Stimulated activated CD8-positive, alpha-beta memory T cell treated with anti-CD3 and anti-CD28 coated beads, Interleukin-7, amount 100 ng/mL, for 24 hours (primary cell): Measurements from ENCODE around the gene ANKRD33B.
"Not testable (repeated sequence)": the region's sequence is repeated elsewhere in the genome, so short reads cannot be mapped to it uniquely, and the experiment has no call there.

Experiments
- DNase-seq: peaks from one replicate; pipeline ENCODE4 v3.0.0-alpha.2; 2020; ENCODE audit warnings: low read depth

Gene ANKRD33B

DNA sequence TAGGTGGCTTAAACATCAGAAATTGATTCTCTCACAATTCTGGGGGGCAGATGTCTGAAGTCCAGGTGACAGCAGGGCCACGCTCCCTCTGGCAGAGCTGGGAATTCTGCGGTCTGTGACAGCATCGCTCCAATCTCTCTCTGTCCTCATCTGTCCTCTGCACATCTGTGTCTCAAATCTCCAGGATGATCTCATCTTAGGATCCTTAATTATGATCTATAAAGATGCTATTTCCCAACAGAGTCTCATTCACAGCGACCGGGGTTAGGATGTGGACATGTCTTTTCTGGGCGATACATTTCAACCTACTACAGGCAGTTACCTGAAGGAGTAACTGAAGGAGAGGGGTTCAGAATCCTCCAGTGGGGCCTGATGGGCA lies 31.4 kb downstream of the ANKRD33B start:
- no peak for DNase-seq

DNA sequence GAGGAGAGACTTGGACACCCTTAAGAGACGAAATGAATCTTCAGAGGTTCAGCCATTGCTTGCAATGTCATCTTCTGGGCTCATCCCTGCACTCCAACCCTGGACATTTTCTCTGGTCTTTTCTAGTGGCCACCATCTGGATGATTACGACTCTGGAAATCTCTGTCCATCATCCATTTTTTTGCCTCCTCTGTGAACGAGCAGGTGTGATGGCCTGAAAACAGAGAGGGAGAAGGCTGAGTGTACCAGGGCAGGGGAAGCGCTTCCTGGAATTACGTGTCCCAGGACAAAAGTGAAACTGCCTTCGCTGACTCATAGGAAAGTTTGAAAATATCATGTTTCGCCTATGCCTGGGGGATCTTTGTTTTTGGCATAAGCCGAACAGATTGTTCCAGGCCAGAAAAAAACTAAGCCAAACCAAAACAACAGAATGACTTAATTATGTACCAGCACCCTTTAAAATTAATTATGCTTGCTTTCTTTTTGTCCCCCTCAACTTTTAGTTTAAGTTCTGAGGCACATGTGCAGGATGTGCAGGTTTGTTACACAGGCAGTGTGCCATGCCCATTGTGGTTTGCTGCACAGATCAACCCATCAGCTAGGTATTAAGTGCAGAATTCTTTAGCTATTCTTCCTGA lies 31.9 kb downstream of the ANKRD33B start:
- DNase-seq = no peak

DNA sequence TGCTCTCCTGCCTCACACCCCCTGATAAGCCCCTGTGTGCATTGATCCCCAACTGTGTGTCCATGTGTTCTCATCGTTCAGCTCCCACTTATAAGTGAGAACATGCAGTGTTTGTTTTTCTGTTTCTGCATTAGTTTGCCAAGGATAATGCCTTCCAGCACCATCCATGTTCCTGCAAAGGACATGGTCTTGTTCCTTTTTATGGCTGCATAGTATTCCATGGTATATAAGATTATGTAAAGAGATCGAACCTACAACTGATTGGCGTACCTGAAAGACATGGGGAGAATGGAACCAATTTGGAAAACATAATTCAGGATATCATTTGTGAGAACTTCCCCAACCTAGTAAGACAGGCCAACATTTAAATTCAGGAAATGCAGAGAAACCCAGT lies 32.4 kb downstream of the ANKRD33B start:
- DNase-seq = no peak

DNA sequence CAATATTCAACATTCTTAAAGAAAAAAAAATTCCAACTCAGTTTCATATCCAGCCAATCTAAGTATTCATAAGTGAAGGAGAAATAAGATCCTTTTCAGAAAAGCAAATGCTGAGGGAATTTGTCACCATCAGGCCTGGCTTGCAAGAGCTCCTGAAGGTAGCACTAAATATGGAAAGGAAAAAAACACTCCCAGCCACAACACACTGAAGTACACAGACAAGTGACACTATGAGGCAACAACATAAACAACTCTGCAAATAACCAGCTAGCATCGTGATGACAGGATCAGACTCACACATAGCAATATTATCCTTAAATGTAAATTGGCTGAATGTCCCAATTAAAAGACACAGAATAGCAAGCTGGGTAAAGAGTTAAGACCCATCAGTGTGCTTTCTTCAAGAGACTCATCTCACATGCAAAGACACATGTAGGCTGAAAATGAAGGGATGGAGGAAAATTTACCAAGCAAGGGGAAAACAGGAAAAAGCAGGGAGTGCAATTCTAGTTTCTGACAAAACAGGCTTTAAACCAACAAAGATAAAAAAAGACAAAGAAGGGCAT lies 33.1 kb downstream of the ANKRD33B start:
- no peak for DNase-seq

DNA sequence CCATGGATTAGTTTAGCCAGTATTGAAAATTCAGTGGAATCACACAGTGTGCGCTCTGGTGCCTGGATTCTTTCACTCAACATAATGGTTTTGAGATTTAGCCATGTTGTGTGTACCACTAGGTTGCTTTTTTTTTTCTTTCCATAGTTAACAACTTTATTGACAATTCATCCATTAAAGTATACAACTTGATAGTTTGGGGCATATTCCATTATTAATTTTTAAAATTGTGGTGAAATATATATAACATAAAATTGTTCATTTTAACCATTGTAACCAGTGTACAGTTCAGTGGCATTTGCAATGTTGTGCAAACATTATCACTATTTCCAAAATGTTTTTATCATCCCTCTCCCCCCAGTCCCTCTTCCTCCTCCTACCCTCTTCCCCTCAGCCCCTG lies 35.2 kb downstream of the ANKRD33B start:
- DNase-seq = no peak

DNA sequence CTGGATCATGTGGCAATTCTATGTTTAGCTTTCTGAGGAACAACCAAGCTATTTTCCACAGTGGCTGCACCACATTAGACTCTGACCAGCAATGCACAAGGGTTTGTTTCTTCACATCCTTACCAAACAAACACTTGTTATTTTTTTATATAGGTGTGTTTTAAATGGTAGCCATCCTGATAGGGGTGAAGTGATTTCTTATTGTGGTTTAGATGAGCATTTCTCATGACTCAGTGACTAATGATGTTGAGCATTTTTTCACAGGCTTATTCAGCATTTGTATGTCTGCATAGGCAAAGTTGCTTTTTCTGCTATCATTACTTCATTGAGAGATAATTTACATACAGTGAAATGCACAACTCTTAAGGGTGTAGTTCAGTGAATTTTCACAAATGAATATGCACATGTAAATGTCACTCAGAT lies 36.0 kb downstream of the ANKRD33B start:
- no peak for DNase-seq

DNA sequence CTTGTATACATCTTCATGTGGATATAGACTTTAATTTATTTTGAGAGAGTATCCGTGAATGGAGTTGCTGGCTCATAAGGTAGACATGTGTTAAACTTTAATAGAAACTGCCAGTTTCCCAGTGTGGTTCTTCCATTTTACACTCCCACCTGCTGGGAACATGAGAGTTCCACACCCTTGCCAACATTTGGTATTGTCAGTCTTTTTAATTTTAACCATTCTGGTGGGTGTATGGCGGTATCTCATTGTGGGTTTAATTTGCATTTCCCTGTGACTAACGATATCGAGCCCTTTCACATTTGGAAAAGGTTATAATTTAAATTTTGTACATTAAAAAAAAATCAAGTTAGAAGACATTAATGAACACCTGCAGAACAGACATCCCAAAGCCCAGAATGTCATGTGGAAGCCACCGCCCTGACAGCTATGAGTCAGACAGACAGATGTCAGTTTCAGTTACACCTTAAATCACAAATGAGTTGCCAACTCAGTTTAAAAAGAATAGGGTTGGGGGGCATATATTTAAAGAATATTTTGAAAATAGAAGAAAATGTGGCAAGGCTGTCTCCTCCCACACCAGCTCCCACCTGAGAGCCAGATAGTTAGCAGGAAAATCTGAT lies 36.9 kb downstream of the ANKRD33B start:
- no peak for DNase-seq

DNA sequence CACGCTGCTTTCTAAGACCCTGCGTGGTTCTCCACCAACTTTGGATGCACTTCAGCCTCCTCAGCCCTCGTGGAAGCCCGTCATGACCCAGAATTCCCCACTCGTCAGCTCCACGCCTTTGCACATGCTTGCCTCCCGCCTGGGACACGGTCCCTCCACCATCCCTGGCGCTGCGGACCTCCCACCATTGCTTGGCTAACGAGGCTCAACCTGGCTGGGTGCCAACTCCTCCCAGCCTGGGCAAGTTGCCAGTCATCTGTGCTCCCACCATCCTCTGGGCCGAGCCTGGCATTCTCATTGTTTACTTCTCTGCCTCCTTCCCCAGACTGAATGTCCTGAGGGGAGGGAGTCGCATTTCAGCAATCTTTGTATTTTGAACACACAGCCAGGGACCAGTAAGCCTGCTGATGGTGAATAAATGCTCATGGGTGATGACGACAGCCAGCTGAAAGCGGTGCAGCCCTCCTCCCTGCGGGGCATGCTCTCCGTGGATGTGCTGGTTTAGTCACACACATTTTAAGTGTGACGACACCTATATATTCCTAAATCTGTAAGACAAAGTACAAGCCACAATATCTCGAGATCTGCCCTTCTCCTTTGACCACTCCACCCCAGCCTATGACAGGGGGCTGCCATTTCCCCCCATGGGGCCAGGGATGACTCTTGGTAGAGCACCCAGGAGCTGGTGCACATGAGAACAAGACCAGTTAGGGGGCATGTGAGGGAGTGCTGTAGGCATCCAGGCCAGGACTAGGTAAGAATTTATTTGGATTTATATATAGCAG lies 37.6 kb downstream of the ANKRD33B start:
- no peak for DNase-seq

DNA sequence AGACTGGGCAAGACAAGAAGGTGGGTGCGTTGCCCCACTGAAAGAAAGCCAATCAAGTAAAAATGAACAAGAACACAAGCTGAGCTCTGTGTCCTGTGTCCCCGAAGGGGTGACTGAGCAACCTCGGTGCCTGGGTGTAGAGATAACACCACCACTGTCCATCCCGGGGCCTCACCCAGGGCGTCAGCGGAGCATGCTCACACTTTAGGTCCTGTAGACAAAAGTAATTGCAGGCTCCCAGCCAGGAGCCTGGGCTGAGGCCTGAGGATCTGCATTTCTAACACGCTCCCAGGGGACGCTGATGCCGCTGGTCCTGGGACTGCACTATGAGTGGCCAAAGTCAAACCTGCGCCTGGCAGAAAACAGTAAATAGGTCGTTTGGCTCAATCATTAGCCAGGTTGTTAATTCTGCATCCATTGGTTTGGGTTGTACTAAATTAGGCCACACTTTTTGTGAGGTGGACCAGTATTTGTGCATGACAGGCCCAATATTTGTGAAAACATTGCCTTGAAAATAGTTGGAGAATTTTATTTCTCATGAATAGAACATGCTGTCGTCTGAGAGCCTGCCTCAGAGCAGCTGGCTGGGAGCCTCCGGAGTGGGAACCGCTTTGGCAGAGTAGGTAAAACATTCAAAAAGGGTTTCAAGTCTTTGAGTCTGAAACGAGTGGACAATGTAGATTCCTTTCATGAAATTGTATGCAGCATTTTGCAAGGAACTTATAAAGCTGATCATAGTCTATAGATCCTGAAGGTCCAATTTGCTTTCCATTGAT lies 38.3 kb downstream of the ANKRD33B start:
- no peak for DNase-seq

DNA sequence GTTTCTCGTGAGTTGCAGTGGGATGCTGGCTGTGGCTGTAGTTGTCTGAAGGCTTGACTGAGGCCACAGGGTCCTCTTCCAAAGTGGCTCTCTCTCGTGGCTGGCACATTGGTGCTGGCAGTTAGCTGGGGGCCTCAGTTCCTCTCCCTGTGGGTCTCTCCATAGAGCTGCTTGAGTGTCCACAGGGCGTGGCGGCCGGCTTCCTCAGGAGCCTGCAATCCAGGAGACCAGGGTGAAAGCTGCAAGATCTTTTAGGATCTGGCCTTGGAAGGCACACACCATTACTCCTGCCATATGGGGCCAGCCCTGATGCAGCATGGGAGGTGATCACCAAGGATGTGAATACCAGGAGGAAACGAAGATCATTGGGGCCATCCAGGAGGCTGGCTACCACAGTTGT lies 41.1 kb downstream of the ANKRD33B start:
- DNase-seq = no peak

DNA sequence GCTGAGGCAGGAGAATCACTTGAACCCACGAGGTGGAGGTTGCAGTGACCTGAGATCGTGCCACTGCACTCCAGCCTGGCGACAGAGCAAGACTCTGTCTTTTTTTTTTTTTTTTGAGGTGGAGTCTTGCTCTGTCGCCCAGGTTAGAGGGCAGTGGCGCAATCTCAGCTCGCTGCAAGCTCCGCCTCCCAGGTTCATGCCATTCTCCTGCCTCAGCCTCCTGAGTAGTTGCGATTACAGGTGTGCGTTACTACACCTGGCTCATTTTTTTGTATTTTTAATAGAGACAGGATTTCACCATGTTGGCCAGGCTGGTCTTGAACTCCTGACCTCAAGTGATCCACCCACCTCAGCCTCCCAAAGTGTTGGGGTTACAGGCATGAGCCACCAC lies 42.8 kb downstream of the ANKRD33B start:
- not testable (repeated sequence) for DNase-seq

DNA sequence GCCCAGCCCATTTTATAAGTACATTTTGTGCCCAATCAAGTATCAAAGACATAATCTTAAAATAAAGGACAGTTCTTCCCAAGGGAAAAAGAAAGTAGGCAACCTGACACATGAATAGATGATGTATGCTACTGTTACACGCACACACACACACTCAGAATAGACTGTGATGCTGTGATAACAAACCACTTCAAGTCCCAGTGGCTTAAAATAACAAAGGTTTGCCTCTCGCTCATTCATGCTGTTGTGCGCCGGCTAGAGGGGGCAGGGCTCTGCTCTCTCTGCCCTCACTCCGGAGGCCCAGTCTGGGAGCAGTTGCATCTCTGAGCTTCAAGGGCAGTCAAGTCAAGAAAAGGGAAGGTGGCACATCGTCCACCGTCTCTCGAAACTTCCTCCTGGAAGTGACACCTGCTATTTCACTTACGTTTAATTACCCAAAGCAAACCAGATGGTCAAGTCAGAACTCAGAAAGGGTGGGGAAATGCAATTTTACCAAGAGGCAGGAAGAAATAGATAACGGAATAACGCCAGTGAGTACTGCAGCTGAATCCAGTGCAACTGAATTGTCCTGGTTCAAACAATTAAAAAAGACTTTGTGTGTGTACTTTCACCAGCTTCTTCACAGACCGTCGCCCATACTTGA lies 43.3 kb downstream of the ANKRD33B start:
- no peak for DNase-seq

DNA sequence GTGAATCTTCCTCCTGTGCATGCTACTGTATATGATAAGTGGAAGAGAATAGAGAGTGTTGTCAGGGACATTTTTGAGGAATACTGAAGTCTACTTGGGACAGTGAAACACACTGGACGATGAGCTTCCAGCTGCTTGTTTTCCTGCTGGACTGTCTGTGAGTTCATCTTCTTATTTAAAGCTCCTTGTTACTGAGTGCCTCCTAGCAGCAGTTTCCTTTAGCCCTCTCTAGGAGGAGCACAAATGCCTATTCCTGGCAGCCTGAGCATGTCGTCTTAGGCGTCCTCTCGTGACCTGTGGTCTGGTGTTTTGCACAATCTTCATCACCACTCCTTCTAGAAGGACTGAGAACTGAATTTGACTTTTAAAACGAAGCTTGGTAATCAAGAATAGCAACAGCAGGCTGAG lies 43.8 kb downstream of the ANKRD33B start:
- no peak for DNase-seq

DNA sequence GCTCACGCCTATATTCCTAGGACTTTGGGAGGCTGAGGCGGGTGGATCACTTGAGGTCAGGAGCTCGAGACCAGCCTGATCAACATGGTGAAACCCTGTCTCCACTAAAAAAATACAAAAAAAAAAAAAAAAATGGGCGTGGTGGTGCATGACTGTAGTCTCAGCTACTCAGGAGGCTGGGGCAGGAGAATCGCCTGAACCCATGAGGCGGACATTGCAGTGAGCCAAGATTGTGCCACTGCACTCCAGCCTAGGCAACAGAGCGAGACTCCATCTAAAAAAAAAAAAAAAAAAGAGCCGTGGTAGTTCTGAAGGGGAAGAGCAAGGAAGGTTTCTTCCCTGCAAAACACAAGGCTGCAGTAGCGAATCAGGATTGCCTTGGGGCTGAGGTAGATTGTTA lies 44.2 kb downstream of the ANKRD33B start:
- not testable (repeated sequence) for DNase-seq

DNA sequence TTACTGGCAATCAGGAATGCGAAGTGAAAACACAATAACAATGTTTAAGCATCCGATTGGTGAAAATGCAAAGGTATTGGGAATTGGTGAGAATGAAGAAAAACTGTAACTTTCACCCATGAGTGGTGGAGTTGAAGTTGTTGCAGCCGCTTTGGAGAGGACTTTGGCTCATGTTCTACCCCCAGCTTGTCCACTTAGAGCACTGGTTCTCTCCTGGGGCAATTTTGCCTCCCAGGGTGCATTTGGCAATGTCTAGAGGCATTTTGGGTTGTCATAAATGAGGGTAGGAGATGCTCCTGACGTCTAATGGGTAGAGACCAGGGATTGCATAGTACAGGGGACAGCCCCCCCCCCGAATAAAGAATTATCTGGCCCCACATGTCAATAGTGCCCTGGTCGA lies 46.2 kb downstream of the ANKRD33B start:
- DNase-seq = no peak

DNA sequence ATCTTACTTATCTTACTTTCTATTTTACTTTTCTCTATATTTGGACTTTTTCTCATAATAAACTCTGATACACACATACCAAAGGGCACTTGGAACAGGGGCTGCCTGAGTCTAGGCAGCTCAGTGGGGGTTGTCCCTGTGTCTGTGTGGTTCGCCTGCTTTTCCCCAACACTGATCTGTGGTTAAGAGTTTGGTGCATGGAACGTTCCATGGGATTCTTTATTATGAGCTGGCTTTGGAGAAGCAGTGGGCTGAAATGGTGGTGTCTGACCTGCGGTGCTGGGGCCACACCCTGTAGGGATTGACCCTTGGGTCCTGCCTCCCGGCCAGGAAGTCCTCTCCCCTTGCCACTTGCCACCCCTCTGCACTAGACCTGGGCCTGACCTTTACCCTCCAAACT lies 47.4 kb downstream of the ANKRD33B start:
- no peak for DNase-seq

DNA sequence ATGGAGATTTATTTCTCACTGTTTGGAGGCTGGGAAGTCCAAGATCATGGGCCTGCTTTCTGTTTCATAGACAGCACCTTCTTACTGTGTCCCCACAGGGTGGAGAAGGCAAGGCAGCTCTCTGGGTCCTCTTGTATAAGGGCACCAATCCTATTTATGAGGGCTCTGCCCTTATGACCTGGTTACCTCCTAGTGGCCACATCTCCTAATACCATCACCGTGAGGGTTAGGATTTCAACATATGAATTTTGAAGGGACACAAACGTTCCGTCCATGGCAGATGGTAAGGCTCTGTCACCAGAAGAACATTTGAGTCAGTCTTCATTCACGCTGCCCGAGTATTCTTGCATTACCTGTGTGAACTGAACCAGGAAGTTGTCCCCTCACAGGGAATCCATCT lies 48.4 kb downstream of the ANKRD33B start:
- DNase-seq = no peak

DNA sequence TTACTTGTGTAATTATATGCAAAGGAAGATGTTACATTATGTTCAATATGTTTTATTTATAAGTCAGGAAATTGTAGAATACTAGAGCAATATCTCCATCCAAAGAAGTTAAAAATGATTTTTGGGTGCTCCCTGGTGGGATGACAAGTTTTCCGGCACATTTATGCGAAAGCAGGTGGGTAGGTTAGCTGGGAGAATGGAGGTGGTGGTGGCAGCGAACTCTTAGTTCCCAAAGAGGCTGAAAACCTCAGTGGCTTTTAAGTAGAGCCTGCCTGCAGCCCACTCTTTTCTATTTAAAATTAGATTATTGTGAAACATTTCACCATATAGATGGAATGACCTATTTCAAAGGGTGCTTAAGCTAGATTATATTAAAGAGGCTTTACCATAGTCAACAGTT lies 51.8 kb downstream of the ANKRD33B start:
- no peak for DNase-seq

DNA sequence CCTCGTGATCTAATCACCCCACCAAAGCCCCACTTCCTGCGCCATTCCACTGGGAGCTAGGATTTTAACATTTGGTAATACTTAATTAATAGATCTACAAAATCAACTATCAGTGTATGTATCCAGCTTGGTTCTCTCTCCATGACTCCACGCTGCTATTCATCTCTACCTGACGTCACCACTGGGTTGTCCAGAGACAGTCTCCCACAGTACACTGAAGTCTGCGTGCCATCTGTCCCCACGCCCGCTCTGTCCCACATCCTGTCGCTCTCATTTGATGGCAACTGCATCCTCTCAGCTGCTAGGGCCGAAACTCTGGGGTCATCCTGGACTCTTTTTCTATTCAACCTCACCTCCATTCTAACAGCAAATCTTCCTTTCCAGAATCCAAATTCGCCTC lies 53.2 kb downstream of the ANKRD33B start:
- DNase-seq = no peak

DNA sequence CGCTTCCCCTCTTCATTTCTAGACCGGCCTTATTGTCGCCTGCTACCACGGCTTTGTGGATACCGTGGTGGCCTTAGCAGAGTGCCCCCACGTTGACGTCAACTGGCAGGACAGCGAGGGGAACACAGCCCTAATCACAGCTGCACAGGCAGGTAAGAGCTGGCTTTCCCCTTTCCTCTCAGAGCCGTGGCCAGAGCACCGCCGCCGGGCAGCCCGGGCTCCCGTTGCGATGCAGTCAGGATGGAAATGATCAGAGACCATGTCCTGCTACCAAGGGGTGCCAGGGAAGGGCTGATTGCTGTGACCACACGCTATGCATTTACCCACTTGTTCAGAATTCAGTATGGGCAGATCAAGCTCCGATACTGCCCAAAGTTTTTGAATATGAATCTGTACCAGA lies 54.4 kb downstream of the ANKRD33B start:
- no peak for DNase-seq

DNA sequence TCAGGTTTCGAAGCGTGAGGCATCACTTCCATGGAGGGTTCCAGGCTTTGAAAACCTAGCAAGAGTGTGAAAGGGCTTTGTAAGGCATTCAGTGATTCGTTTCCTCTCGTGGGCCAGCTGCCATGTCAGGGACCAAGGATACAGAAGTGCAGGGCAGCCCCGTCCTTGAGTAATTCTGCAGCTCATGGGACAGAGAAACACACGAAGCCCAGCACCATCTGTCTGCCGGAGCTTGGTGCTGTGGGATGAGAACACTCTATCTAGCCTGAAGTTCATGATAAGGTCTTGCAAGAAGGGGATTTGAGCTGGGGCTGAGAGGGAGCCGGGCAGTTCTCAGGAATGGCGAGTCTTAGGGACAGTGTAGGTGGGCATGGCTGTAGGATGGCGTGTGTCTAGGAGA lies 55.8 kb downstream of the ANKRD33B start:
- DNase-seq = no peak

DNA sequence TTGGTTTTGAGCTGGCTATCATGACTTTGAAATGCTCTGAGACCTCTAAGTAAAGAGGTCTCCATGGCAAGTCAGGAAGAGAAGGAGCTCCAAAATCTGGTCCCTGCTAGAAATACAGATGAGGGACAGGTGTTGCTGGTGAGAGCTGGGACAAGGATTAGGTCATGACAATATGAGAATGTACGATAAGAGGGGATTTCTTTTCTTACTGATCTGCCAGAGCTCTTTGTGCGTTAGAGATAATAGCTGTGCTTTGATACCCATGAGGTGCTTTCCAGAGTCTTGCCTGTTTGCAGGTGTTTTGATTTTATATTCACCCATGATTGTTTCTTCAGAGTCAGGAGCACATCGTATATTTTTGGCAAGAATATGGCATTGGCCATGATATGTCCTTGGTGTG lies 56.5 kb downstream of the ANKRD33B start:
- DNase-seq = no peak
